GM12878 (cell line): ENCODE measurements around the gene ZBTB8OS. TPM values are rescaled to one million over a fixed set of nuclear protein-coding genes. Genes with fewer than 3 reads are reported as not detected.

Source experiments
- ATAC-seq: fragments of 200-7000 bp; cut with Tn5 transposase; 3 replicates; pipeline ENCODE4 v1.9.1; 2020; ENCODE audit warnings: mild to moderate bottlenecking, moderate library complexity
- BruUV-seq: library from RNA; stranded (reverse); fragments of 400-500 nt; replicated peaks from 2 replicates; lab custom pipeline; 2021; lab: Mats Ljungman, UMichigan
- CTCF ChIA-PET: fragments of 300-600 bp; sonication (Branson Sonifier 250); formaldehyde crosslinking; extraction: SDS; loops from one replicate; lab custom pipeline; 2021; ENCODE audit warnings: inconsistent platforms; lab: Yijun Ruan, JAX
- POLR2A ChIA-PET: fragments of 350-600 bp; formaldehyde crosslinking; extraction: SDS; loops from one replicate; lab custom pipeline; 2021; ENCODE audit warnings: inconsistent platforms; lab: Charles Lee
- RAD21 ChIA-PET: fragments of 300-600 bp; sonication (Branson Sonifier 250); formaldehyde crosslinking; loops from one replicate; lab custom pipeline; 2023; ENCODE audit warnings: antibody characterized with exemption; ENCODE audit not compliant: unreplicated experiment; lab: Charles Lee
- SMC1A ChIA-PET: fragments of 300-600 bp; sonication (Branson Sonifier 250); formaldehyde crosslinking; loops from one replicate; lab custom pipeline; 2023; ENCODE audit not compliant: unreplicated experiment, uncharacterized antibody; lab: Charles Lee
- DNase-seq: peaks from one replicate; pipeline ENCODE4 v3.0.0-alpha.2; 2011; ENCODE audit warnings: low read depth, low spot score
- FAIRE-seq: peaks from 3 replicates; lab custom pipeline; 2011; peaks lifted over from hg19 to GRCh38; lab: Jason Lieb, UNC
- H2AFZ ChIP-seq: 2 replicates; pipeline ENCODE4 v1.6.0; 2011; ENCODE audit warnings: low read depth, low read length, control low read depth; ENCODE audit not compliant: control insufficient read depth
- H3K27ac ChIP-seq: 2 replicates; pipeline ENCODE4 v1.5.1; 2011; ENCODE audit warnings: control low read depth; ENCODE audit not compliant: control insufficient read depth, insufficient read depth
- H3K27me3 ChIP-seq, 2 experiments: replicated peaks in 1 of 2; 2 replicates each; pipeline versions ENCODE4 v1.6.0 to v1.6.1; 2011; ENCODE audit warnings: low read length in 1 of 2; ENCODE audit not compliant: control insufficient read depth in 2 of 2, insufficient read depth in 2 of 2
- H3K36me3 ChIP-seq, 2 experiments: 2 replicates each; pipeline ENCODE4 v1.5.1; 2011; ENCODE audit warnings: low read length in 1 of 2; ENCODE audit not compliant: control insufficient read depth in 2 of 2, insufficient read depth in 2 of 2
- H3K4me1 ChIP-seq: 2 replicates; pipeline ENCODE4 v1.6.1; 2011; ENCODE audit warnings: mild to moderate bottlenecking, low read length, moderate library complexity, mixed read lengths; ENCODE audit not compliant: control insufficient read depth, insufficient read depth
- H3K4me2 ChIP-seq: 2 replicates; pipeline ENCODE4 v1.6.0; 2011; ENCODE audit warnings: control low read depth; ENCODE audit not compliant: control insufficient read depth, insufficient read depth
- H3K4me3 ChIP-seq: fragments of 200-600 bp; sonication (generic); 2 replicates; pipeline ENCODE4 v1.5.1; 2016
- H3K79me2 ChIP-seq: 2 replicates; pipeline ENCODE4 v1.6.0; 2011; ENCODE audit warnings: low read length; ENCODE audit not compliant: control insufficient read depth, insufficient read depth
- H3K9ac ChIP-seq: 2 replicates; pipeline ENCODE4 v1.8.0; 2011; ENCODE audit warnings: low read length, control low read depth, mixed read lengths; ENCODE audit not compliant: control insufficient read depth, insufficient read depth
- H3K9me3 ChIP-seq: replicated peaks from 3 replicates; pipeline ENCODE4 v1.5.1; 2011; ENCODE audit warnings: mild to moderate bottlenecking, low read length; ENCODE audit not compliant: control insufficient read depth, insufficient read depth
- H4K20me1 ChIP-seq: 2 replicates; pipeline ENCODE4 v1.6.0; 2011; ENCODE audit not compliant: control insufficient read depth, insufficient read depth
- EED ChIP-seq: sonication (generic); IDR thresholded peaks from 2 replicates; pipeline ENCODE4 v1.6.1; 2016; ENCODE audit warnings: antibody characterized with exemption, low read depth
- ELK1 ChIP-seq: IDR thresholded peaks from 2 replicates; pipeline ENCODE4 v1.6.1; 2012; ENCODE audit warnings: low read depth, low read length, improper control_type of control experiment
- HDAC6 ChIP-seq: fragments of 200-600 bp; sonication (generic); IDR thresholded peaks from one replicate; pipeline ENCODE4 v1.8.0; 2017; ENCODE audit warnings: antibody characterized with exemption; ENCODE audit not compliant: unreplicated experiment
- LARP7 ChIP-seq: fragments of 450-650 bp; IDR thresholded peaks from 2 replicates; pipeline ENCODE4 v1.6.1; 2017; ENCODE audit warnings: mild to moderate bottlenecking
- POLR2A ChIP-seq: IDR thresholded peaks from 2 replicates; pipeline ENCODE4 v1.6.1; 2011; ENCODE audit warnings: low read depth, mild to moderate bottlenecking, low read length
- RUNX3 ChIP-seq: IDR thresholded peaks from 2 replicates; pipeline ENCODE4 v1.6.1; 2012; ENCODE audit warnings: low read length, inconsistent platforms
- WGBS: methylation state at CpG from one replicate; pipeline ENCODE4 v1.1.6; 2016; ENCODE audit warnings: low lambda C conversion rate; ENCODE audit not compliant: insufficient replicate concordance, insufficient coverage; ENCODE audit errors: missing lambda C conversion rate; 5-methylcytosine and 5-hydroxymethylcytosine counted together
- in situ Hi-C: fragments of 300-500 bp; cut with MboI; formaldehyde crosslinking; loops from 9 replicates; pipeline ENCODE4 v1.14.3; 2018; ENCODE audit warnings: mixed read lengths
- intact Hi-C: fragments of 100-400 bp; cut with micrococcal nuclease; formaldehyde crosslinking; loops from one replicate; pipeline ENCODE4 v1.14.2; 2022; ENCODE audit not compliant: unreplicated experiment
- polyA plus RNA-seq, 11 experiments: library from polyadenylated mRNA; depleted of rRNA in 4 of 11; unstranded in 6 of 11; stranded (reverse) in 5 of 11; fragments of >200 nt; fragmentation: Nextera tagmentation in 4 of 11; fragmentation: Illumina TruSeq in 1 of 11; extraction: Ambion mirVana in 4 of 11; extraction: Trizol in 1 of 11; gene quantifications; 1 replicate in 1 of 11; 2 replicates in 10 of 11; pipeline versions ENCODE4 v1.2.1 to v1.2.3, GENCODE V29; 2011 to 2016; ENCODE audit warnings: inconsistent platforms in 2 of 11, missing spikeins in 2 of 11, low read depth in 1 of 11
- total RNA-seq, 4 experiments: library from RNA; depleted of rRNA in 3 of 4; stranded (reverse); fragments of >200 nt in 3 of 4; fragmentation: Illumina TruSeq in 1 of 4; extraction: Trizol in 1 of 4; gene quantifications; 2 replicates each; pipeline versions ENCODE4 v1.2.1 to v1.2.3, GENCODE V29; 2013 to 2021
- TF ChIP-seq, protein P1 (sequence below): IDR thresholded peaks from 2 replicates; pipeline ENCODE4 v1.6.1; 2011; ENCODE audit warnings: low read depth, mild to moderate bottlenecking, low read length, moderate library complexity, borderline replicate concordance; ENCODE audit errors: extremely low read depth

The ZBTB8OS gene
- total and polyA plus RNA-seq, 10 of the 15 experiments (the other 5 are each of a cell fraction or from before 2014, with no cell fraction given): 77.8 to 350 (median 139) TPM

- CTCF ChIA-PET: interaction anchor here (0.9 kb wide), 1 partner anchor 165 kb away, joined by 3 read pairs; no protein-coding TSS in a partner anchor
- Histone ChIP-seq H3K79me2 (no peaks in the 10 kb centered on the region), H3K27me3 (no peaks in the 10 kb centered on the region), H3K4me2 (no peak overlapping the region), H3K4me3 (no peak overlapping the region), H3K9me3 (no peaks in the 10 kb centered on the region), H3K9ac (no peak overlapping the region), H4K20me1 (no peaks in the 10 kb centered on the region), H2AFZ (no peak overlapping the region), H3K4me1 (no peaks in the 10 kb centered on the region), H3K27ac (no peak overlapping the region), H3K36me3 (peaks cover 4 to 13% of the 10 kb centered on the region in 2 experiments)
- ATAC-seq (no peak), DNase-seq (no peak), FAIRE-seq (no peak)
- WGBS: 74% methylated on average over 2 of the region's 2 CpGs
- no TSS peak for BruUV-seq
- SMC1A ChIA-PET: no interaction called here
- RAD21 ChIA-PET: no interaction called here
- TF ChIP-seq POLR2A (peak; percentile 31; the same call in 1 of the 2 replicates), RUNX3 (no peak), LARP7 (no peak), HDAC6 (no peak), EED (no peak), ELK1 (no peak)
- TF ChIP-seq, protein P1, sequence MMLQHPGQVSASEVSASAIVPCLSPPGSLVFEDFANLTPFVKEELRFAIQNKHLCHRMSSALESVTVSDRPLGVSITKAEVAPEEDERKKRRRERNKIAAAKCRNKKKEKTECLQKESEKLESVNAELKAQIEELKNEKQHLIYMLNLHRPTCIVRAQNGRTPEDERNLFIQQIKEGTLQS: no peak
- POLR2A ChIA-PET: no interaction called here
- intact Hi-C loops: no loop called here
- in situ Hi-C loops: no loop called here
Measured at GRCh38 chr1:32685498-32685897, 35.1 kb upstream of the ZBTB8OS start.
